NCI-H524 treated with DMSO at 0.1 percent for 48 hours (cell line): ENCODE data around the gene MCUB.
"Not testable (repeated sequence)": the region's sequence is repeated elsewhere in the genome, so short reads cannot be mapped to it uniquely, and the experiment has no call there.

ENCODE experiments used
- DNase-seq: peaks from one replicate; lab custom pipeline; 2025; lab: John Stamatoyannopoulos, UW

MCUB gene

DNA sequence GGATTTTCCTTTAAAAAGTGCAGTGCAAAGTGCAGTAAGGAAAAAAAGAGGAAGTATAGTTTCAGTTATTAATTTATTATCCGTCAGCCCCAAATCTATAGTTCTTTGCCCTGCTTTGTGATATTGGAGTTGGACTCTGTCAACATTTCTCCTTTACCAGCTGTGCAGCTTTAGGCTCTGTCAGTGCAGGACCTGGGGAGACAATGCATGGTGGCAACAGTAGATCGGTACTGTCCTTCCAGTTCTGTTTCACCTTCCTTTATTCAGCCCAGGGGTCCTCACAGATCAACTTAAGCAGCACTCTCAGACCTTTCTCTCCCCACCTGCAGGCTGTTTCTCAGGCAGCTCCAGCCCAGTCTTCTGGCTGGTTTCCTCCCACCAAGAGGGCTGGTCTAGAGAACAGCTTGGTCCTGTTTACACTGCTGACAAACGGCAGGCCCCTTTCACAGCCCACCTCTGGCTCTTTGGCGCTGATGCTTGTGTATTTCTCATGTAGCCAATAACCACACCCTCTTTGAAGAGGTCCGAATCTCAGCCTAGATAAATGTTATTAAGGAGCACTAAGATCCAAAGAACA is 71.6 kb downstream of the MCUB start:
- no peak for DNase-seq

DNA sequence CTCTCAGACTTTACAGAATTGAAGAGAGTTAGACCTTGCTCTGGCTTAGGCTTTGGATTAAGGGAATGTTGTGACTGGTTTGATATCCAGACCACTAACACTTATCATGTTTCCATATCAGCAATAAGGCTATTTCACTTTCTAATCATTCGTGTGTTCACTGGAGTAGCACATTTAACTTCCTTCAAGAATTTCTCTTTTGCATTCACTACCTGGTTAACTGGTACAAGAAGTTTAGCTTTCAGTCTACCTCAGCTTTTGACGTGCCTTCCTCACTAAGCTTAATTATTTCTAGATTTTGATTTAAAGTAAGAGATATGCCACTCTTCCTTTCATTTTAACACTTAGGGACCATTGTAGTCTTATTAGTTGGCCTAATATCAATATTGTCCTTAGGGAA is 80.6 kb downstream of the MCUB start:
- no peak for DNase-seq

DNA sequence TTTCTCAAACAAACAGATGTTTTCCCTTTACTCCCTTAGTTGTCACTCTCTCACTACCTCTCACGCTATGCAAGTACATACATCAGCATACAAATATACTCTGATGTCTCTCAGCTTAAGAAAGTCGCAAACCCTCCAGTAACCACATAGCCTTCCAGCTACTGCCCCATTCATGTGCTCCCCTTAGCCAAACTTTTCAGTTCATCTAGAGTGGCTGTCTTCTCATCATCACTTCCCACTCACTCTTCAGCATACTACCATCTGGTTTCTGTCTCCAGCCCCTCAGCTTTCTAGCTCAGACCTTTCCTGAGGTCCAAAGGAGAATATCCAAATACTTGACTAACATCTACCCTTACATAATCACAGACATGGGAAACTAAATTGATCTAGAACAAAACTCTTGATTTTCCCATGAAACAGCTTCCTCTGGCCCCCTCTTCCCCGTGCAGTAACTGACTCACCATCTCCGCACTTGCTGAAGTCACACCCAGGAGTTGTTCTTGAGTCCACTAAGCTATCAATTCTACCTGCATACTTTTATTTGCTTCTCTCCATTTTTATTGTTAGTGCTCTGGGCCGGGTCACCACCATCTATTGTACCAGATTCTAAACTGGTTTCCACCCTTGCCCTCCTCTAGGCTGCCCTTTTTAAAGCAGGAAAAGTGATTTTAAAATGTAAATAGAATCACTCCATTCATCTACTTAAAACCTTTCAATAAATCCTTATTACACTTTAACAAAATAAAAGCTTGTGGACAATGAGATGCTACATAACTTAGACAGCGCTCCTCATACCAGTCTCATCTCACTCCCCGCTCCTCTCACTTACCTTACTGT is 86.0 kb downstream of the MCUB start:
- DNase-seq, result no peak

DNA sequence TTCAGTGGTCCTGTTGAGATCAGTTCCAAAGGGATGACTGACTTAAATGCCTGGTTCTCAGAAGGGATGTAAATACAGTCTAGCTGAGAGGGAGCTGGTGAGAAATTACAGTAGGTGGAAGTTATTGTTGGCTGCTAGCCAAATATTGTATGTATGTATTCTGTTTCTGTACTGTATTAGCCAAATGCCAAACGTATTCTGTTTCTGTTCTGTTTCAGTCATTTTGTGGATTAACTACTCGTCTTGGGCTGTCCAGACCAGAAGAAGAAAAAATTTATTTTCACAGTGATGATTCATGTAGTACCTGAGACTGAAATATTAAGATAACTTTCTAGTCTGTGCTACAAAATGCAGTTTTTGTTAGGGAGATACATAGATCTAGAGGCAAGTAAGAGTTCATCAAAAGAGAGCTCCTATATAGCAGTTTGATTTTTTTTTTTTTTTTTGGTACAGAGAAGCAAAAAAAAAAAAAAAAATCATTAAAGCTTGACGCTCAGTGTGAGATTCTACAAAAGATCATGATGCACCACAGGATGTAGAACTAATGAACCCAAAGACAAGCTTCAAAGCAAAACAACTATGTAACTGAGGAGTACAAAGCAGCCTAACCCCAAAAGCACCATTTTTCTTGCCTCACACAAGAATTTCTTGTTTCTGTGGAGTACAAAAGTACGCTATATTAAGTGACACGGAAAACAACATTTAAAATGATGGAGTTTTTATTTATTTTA is 88.4 kb downstream of the MCUB start:
- no peak for DNase-seq

- DNase-seq, result no peak
Observed at GRCh38 chr4:109648997-109649575, 89.0 kb downstream of the MCUB start.

DNA sequence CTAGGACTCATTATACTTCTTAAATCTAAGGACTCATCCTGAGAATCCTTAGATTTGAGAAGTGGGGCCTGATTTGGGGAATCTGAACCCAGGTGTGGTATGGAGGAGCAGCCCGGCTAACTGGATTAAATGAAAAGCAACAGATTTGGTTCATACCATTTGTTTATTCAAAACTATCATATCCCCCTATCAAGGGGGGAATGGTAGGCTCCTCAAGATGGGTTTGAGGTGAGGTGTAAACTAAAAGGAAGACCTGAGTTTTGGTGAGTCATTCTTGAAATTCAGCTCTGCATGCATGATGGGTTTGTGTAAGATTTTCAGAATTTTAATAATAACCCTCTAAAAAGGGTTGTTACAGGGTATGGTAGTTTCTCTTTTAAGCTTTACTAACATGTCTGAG is 89.8 kb downstream of the MCUB start:
- no peak for DNase-seq

GRCh38 chr4:109655396-109655795 is 95.3 kb downstream of the MCUB start:
- DNase-seq, result no peak

GRCh38 chr4:109657854-109658418 is 97.9 kb downstream of the MCUB start:
- no peak for DNase-seq

GRCh38 chr4:109658871-109659410 is 98.9 kb downstream of the MCUB start:
- no peak for DNase-seq

DNA sequence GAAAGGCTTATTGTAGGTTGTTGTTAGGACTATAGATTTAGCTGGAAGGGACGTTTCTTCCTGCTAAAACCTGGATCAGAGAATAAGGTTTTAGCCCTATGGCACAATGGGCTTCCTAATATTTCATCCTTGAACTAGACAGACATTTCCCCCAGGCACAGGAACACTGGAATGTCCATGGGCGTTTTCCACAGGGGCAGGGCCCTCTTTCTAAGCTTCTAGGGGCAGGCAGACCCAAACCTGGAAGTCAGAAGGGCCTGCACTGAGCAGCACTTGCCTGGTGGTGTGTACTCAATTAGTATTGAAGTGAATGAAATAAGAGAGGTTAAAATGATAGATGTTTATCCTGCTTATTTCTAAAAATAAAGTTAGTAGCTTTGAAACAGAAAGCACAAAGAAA is 102.1 kb downstream of the MCUB start:
- DNase-seq, result no peak

DNA sequence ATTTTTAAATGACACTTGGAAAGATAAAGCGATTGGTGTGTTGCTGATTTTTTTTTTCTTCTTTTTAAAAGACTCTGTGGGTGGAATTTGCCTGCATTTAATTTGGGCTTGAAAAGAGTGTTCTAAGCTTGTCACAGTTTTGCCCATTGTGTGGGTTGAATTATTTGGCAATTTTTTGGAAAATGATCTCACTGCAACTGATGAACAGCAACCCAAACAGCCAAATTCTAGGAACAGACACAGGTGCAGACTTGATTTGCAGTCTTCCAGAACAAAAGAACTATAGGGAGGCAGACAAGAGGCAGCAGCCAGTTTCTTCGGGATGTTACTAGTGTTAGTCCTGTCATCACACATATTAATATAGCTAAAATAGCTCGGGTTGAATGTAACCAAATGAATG is 102.7 kb downstream of the MCUB start:
- no peak for DNase-seq

DNA sequence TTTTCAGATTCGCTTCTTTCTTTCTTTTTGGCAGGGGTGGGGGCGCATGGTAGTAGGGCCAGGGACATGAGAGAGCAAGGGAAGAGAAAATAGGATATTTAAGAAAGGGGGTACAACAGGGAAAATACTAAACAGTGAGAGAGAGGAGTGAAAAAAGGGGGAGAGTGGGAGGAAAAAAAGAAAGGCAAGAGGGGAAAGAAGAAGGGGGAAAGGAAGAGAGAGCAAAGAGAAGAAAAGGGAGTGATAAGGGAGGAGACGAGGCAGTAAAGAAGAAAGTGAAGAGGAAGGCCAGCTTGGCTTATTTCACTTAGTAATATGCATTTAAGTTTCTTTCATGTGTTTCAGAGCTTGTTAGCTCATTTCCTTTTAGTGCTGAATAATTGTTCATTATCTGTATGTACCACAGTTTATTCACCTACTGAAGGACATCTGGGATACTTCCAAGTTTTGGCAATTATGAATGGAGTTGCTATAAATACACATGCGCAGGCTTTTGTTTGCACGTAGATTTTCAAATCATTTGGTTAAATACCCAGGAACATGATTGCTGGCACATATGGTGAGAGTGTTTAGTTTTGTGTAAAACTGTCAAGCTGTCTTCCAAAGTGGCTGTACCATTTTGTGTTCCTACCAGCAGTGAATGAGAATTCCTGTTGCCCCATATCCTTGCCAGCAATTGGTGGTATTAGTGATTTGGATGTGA is 105.9 kb downstream of the MCUB start:
- DNase-seq, result no peak

GRCh38 chr4:109671350-109671749 is 111.3 kb downstream of the MCUB start:
- no peak for DNase-seq

GRCh38 chr4:109672169-109672930 is 112.3 kb downstream of the MCUB start:
- no peak for DNase-seq

- DNase-seq, result no peak
Observed at GRCh38 chr4:109673303-109673702, 113.3 kb downstream of the MCUB start.

- DNase-seq, result no peak
Observed at GRCh38 chr4:109675181-109675580, 115.1 kb downstream of the MCUB start.

GRCh38 chr4:109675843-109676242 is 115.8 kb downstream of the MCUB start:
- DNase-seq, result no peak

DNA sequence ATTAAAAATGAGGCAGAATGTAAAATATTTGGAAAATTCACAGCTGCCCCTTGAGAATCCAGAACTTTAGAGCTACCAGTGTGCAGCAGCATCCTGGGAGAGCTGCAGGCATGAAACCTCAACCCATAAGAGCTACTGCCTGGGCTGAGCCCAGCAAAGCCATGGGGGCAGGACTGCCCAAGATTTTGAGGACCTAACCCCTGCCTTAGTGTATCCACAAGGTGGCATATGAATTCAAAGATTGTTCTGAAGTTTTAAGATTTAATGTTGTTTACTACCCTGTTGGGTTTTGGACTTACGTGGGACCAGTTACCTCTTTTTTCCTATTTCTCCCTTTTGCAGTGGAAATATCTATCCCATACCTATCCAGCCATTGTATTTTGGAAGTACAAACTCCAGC is 116.8 kb downstream of the MCUB start:
- no peak for DNase-seq

DNA sequence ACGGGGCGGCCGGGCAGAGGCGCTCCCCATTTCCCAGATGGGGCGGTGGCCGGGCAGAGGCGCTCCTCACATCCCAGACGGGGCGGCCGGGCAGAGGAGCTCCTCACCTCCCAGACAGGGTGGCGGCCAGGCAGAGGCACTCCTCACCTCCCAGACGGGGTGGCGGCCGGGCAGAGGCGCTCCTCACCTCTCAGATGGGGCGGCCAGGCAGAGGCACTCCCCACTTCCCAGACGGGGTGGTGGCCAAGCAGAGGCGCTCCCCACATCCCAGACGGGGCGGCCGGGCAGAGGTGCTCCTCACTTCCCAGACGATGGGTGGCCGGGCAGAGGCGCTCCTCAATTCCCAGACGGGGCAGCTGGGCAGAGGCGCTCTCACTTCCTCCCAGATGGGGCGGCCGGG is 118.4 kb downstream of the MCUB start:
- not testable (repeated sequence) for DNase-seq

GRCh38 chr4:109678925-109679324 is 118.9 kb downstream of the MCUB start:
- DNase-seq, result not testable (repeated sequence)

DNA sequence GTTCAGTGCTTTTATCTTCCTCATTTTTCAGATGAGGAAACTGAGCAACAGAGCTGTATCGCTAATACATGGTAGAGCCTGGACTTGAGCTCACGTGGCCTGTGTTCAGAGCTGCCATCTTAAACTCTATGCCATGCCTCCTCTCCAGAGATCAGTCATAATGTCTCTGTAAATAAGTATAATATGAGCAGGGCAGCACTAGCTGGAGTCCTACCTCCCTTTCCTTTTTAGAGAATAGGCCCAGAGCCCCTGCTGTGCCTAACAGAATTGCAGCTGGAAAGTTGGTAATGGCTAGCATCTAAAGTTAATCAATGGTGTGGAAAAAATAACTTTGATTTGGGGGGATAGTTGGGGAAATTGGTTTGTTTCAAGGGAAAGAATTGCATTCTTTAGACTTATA is 122.8 kb downstream of the MCUB start:
- no peak for DNase-seq
